ENCODE results near the gene PTPRK. TPM values are rescaled to one million over a fixed set of nuclear protein-coding genes. Genes with fewer than 3 reads are reported as not detected.

Gene PTPRK
- total and polyA plus RNA-seq, 12 donors = 7.5 to 47.7 (median 35.7) TPM

GRCh38 chr6:128188678-128189077 lies 331.7 kb downstream of the PTPRK start:
- H3K27me3 ChIP-seq = no peaks in the 10 kb centered on the region
- WGBS, 2 donors = 94 to 97% methylated on average over 2 of the region's 2 CpGs

DNA sequence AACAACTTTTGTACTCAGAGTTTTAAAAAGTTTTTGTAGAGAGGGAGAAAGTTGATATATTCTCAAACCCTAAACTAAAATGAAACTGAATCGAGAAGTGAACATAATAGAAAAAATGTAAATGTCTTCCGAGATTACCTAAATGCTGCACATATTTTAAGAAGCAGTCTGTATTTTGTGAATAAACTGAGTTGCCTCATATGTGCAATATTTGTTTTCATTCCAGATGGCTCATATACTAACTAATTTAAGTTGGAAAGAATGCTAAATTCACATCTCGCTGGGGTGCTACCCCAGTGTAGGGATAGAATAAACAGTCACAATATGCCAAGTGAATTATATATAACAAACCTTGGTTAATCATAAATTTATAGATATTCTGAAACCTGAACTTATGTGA lies 333.7 kb downstream of the PTPRK start:
- no peaks in the 10 kb centered on the region for H3K9me3 ChIP-seq
- 89% methylated on average over 3 of the region's 3 CpGs for WGBS, 2 donors
- no peak for ATAC-seq
- H3K27ac ChIP-seq = no peak overlapping the region
- peaks cover 0 to 25% (median 0%) of the 10 kb centered on the region in 9 donors for H3K36me3 ChIP-seq
- DNase-seq = no peak
- no peak for TF ChIP-seq CTCF (IDR thresholded peaks at IDR 0.05)
- no peaks in the 10 kb centered on the region for H3K27me3 ChIP-seq
- no peak overlapping the region for H3K4me3 ChIP-seq
- intact Hi-C loops (cut with DNase I) = no loop called here
- H3K4me1 ChIP-seq = no peaks in the 10 kb centered on the region

More at GRCh38 chr6:128188678-128189077, 331.7 kb downstream of the PTPRK start:
- H3K9me3 ChIP-seq = no peaks in the 10 kb centered on the region
- no peak for TF ChIP-seq CTCF (IDR thresholded peaks at IDR 0.05)
- no peaks in the 10 kb centered on the region for H3K4me1 ChIP-seq
- intact Hi-C loops (cut with DNase I) = no loop called here
- no peak overlapping the region for H3K27ac ChIP-seq
- DNase-seq (no peak), ATAC-seq (no peak)
- H3K36me3 ChIP-seq = peaks cover 0 to 10% (median 0%) of the 10 kb centered on the region in 9 donors
- H3K4me3 ChIP-seq = no peak overlapping the region

DNA sequence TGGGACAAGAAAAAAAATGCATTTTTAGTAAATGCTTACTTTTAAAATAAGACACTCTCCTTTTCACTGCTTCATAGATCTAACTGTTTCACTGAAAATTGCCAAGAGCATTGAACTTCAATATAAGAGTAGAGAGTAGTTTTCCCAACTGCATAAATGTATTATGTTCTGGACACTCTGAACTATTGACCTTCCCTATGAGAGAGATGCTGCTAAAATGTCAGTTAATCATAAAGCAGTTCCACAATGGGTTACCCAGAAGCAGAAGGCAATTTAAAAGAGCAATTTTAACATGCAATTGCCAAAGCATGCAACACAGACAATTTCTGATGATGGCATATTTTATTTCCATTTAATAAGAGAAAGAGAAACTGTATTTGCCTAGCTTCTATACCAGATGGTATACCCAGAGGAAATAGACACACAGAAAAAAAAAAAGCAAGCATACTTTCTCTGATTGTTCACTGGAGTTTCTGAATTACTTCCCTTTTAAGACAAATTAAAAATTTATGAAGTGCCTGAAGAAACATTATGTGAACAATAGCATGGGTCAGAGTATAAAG lies 340.4 kb downstream of the PTPRK start:
- Histone ChIP-seq H3K9me3 (no peaks in the 10 kb centered on the region), H3K4me3 (no peak overlapping the region), H3K36me3 (peaks cover 0 to 25% (median 0%) of the 10 kb centered on the region in 9 donors), H3K4me1 (peaks cover 0 to 18% (median 6%) of the 10 kb centered on the region in 9 donors), H3K27me3 (no peaks in the 10 kb centered on the region), H3K27ac (no peak overlapping the region)
- ATAC-seq (no peak), DNase-seq (no peak)
- no peak for TF ChIP-seq CTCF (IDR thresholded peaks at IDR 0.05)
- intact Hi-C loops (cut with DNase I) = no loop called here

- intact Hi-C loops (cut with DNase I) = no loop called here
Observed at GRCh38 chr6:128174724-128175123, 345.7 kb downstream of the PTPRK start.

More at GRCh38 chr6:128174724-128175123, 345.7 kb downstream of the PTPRK start:
- TF ChIP-seq CTCF (IDR thresholded peaks at IDR 0.05) = no peak
- peaks cover 0 to 21% (median 4%) of the 10 kb centered on the region in 9 donors for H3K4me1 ChIP-seq
- no peak for ATAC-seq
- no peaks in the 10 kb centered on the region for H3K27me3 ChIP-seq
- no peak overlapping the region for H3K4me3 ChIP-seq
- no peak for DNase-seq
- H3K9me3 ChIP-seq = no peaks in the 10 kb centered on the region
- no peaks in the 10 kb centered on the region for H3K36me3 ChIP-seq
- no peak overlapping the region for H3K27ac ChIP-seq
